ENCODE measurements around the gene PRMT9. TPM values are rescaled to one million over a fixed set of nuclear protein-coding genes. Genes with fewer than 3 reads are reported as not detected.

Gene PRMT9
- total and polyA plus RNA-seq, 2 of the 4 experiments (the other 2 are of a cell fraction) = 5.0 to 14.2 TPM

DNA sequence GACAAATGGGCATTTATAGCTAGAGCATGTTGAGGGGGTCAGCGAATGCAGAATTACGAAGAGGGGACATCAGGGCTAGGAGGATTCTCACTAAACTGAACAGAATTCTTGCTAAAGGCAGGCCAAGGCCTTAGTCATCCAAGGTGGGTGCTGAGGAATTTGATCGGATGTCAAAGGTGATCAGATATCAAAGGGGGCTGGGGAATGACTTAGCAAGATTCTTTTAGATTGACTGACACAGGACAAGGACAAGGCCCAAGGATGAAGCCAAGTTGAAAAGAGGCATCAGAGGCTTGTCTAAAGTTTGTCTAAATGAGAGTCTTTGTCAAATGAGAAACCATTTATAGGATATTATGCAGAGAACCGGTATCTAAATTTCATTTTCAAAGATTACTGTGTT, 57.1 kb downstream of the PRMT9 start:
- peaks cover 4 to 17% of the 10 kb centered on the region in 2 experiments for H3K79me1 ChIP-seq (ENCODE audit: low read depth in 1 of 2, low read length in 2 of 2)
- CTCF ChIA-PET = no interaction called here

More for the DNA sequence above, 57.1 kb downstream of the PRMT9 start:
- H2BK15ac ChIP-seq (ENCODE audit: low read depth, low read length) = no peak overlapping the region
- H3K14ac ChIP-seq (replicated peaks; ENCODE audit: low read depth, low read length) = no peak overlapping the region
- no peak overlapping the region for H3K4me2 ChIP-seq (ENCODE audit: low read depth, low read length)
- DNase-seq (no peak), ATAC-seq (ENCODE audit: low read depth) (no peak)
- H2AFZ ChIP-seq (replicated peaks; ENCODE audit: low read length, poor library complexity) = no peak overlapping the region
- dilution Hi-C loops (cut with HindIII; ENCODE audit: low sequenced_read_pairs, unreplicated experiment) = no loop called here
- no peak overlapping the region for H2AK9ac ChIP-seq (replicated peaks; ENCODE audit: low read depth, low read length, poor library complexity)
- no peak overlapping the region for H3K4ac ChIP-seq (ENCODE audit: low read depth, low read length)
- no peaks in the 10 kb centered on the region for H4K20me1 ChIP-seq (ENCODE audit: insufficient read depth, low read length)
- H2AK5ac ChIP-seq (ENCODE audit: low read depth, low read length) = no peak overlapping the region
- no peak overlapping the region for H3K56ac ChIP-seq (ENCODE audit: extremely low read depth, insufficient read depth, low read length)
- H3K36me3 ChIP-seq (ENCODE audit: control insufficient read depth, insufficient read depth, low read length) = peaks cover 29% of the 10 kb centered on the region
- H3K4me1 ChIP-seq (ENCODE audit: control insufficient read depth, insufficient read depth, low read length) = no peaks in the 10 kb centered on the region; the same call in 1 of the 2 replicates
- no peak overlapping the region for H2BK20ac ChIP-seq (ENCODE audit: low read depth, low read length)
- TF ChIP-seq NFE2L2 (IDR thresholded peaks at IDR 0.05; ENCODE audit: low read depth, low read length) (no peak), SMC3 (IDR thresholded peaks at IDR 0.05; ENCODE audit: low read depth, low read length) (no peak), BHLHE40 (IDR thresholded peaks at IDR 0.05; ENCODE audit: low read depth, low read length) (no peak), RCOR1 (IDR thresholded peaks at IDR 0.05; ENCODE audit: insufficient replicate concordance, low read length) (no peak), CEBPB (IDR thresholded peaks at IDR 0.05; ENCODE audit: low read depth, low read length) (no peak), POLR2A (IDR thresholded peaks at IDR 0.05; ENCODE audit: low read depth, low read length) (no peak), USF2 (IDR thresholded peaks at IDR 0.05; ENCODE audit: low read depth, low read length) (no peak), MAFK (IDR thresholded peaks at IDR 0.05; ENCODE audit: low read depth, low read length) (no peak), RAD21 (IDR thresholded peaks at IDR 0.05; ENCODE audit: low read length) (no peak), RFX5 (IDR thresholded peaks at IDR 0.05; ENCODE audit: low read depth, low read length) (no peak), FOS (IDR thresholded peaks at IDR 0.05; ENCODE audit: low read depth, low read length) (no peak), MAZ (IDR thresholded peaks at IDR 0.05; ENCODE audit: borderline replicate concordance, low read depth, low read length) (no peak), MXI1 (IDR thresholded peaks at IDR 0.05; ENCODE audit: borderline replicate concordance, low read depth, low read length) (no peak), CHD1 (IDR thresholded peaks at IDR 0.05; ENCODE audit: low read depth, low read length) (no peak)
- TF ChIP-seq, protein P1, sequence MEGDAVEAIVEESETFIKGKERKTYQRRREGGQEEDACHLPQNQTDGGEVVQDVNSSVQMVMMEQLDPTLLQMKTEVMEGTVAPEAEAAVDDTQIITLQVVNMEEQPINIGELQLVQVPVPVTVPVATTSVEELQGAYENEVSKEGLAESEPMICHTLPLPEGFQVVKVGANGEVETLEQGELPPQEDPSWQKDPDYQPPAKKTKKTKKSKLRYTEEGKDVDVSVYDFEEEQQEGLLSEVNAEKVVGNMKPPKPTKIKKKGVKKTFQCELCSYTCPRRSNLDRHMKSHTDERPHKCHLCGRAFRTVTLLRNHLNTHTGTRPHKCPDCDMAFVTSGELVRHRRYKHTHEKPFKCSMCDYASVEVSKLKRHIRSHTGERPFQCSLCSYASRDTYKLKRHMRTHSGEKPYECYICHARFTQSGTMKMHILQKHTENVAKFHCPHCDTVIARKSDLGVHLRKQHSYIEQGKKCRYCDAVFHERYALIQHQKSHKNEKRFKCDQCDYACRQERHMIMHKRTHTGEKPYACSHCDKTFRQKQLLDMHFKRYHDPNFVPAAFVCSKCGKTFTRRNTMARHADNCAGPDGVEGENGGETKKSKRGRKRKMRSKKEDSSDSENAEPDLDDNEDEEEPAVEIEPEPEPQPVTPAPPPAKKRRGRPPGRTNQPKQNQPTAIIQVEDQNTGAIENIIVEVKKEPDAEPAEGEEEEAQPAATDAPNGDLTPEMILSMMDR (conservative IDR thresholded peaks at IDR 0.05; ENCODE audit: low read depth, low read length) = no peak
- TF ChIP-seq, protein P2, sequence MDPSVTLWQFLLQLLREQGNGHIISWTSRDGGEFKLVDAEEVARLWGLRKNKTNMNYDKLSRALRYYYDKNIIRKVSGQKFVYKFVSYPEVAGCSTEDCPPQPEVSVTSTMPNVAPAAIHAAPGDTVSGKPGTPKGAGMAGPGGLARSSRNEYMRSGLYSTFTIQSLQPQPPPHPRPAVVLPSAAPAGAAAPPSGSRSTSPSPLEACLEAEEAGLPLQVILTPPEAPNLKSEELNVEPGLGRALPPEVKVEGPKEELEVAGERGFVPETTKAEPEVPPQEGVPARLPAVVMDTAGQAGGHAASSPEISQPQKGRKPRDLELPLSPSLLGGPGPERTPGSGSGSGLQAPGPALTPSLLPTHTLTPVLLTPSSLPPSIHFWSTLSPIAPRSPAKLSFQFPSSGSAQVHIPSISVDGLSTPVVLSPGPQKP (IDR thresholded peaks at IDR 0.05; ENCODE audit: borderline replicate concordance, low read depth, low read length) = no peak
- H3K27ac ChIP-seq (ENCODE audit: insufficient read depth, low read length) = no peak overlapping the region
- no peak overlapping the region for H4K8ac ChIP-seq (ENCODE audit: low read depth in 2 of 2, low read length in 2 of 2)
- H3K18ac ChIP-seq (ENCODE audit: low read depth, low read length) = no peak overlapping the region
- no peak overlapping the region for H3K9ac ChIP-seq (ENCODE audit: low read depth, low read length)
- POLR2A ChIA-PET (ENCODE audit: unreplicated experiment) = no interaction called here
- 93% methylated on average over 3 of the region's 4 CpGs; no CpG with 5 or more reads in 1 of the 2 experiments for WGBS, 2 experiments (ENCODE audit: extremely low coverage in 2 of 2, insufficient read length in 1 of 2)
- no peak overlapping the region for H4K91ac ChIP-seq (ENCODE audit: insufficient read depth, low read depth, low read length)
- no peak overlapping the region for H2BK5ac ChIP-seq (ENCODE audit: low read depth, low read length, poor library complexity, severe bottlenecking)
- intact Hi-C loops (cut with micrococcal nuclease) = no loop called here
- no TSS peak for BruUV-seq (replicated peaks)
- H3K9me3 ChIP-seq (ENCODE audit: control insufficient read depth, insufficient read depth, low read length) = no peaks in the 10 kb centered on the region
- peaks cover 3% of the 10 kb centered on the region; the same call in 1 of the 2 replicates for H3K9me1 ChIP-seq (ENCODE audit: insufficient read depth, low read length)
- no peaks in the 10 kb centered on the region for H3K27me3 ChIP-seq (ENCODE audit: control insufficient read depth, insufficient read depth, low read length)
- H3K4me3 ChIP-seq (ENCODE audit: insufficient read depth, low read depth, low read length) = no peak overlapping the region
- in situ Hi-C loops (cut with MboI; ENCODE audit: low sequenced_read_pairs) = no loop called here
- no peak overlapping the region for H4K5ac ChIP-seq (ENCODE audit: low read depth, low read length)
- H2BK120ac ChIP-seq (ENCODE audit: low read depth, low read length) = no peak overlapping the region
- no peak overlapping the region for H3K23ac ChIP-seq (ENCODE audit: low read depth, low read length)

Measured in IMR-90 (cell line).